ENCODE results near the gene S1PR2.
"Not testable (repeated sequence)": the region's sequence is repeated elsewhere in the genome, so short reads cannot be mapped to it uniquely, and the experiment has no call there.

Gene S1PR2

GRCh38 chr19:10184636-10185035, 46.5 kb downstream of the S1PR2 start:
- DNase-seq: no peak

DNA sequence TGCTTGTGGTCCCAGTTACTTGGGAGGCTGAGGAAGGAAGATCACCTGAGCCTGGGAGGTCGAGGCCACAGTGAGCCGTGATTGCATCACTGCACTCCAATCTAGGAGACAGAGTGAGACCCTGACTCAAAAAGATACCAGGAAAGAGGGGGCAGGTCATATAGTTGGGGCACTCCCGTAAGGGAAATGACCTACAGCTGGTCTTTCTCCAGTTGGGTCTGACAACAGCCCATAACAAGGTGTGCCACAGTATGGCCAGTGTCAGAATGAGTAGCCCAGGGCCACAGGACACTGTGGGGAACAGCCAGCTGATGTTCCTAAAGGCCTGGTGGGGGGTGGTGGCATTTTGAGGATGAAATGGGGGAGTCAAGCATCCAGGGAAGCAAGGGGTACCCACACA, 47.2 kb downstream of the S1PR2 start:
- no peak for DNase-seq

GRCh38 chr19:10182847-10183246, 48.3 kb downstream of the S1PR2 start:
- no peak for DNase-seq

DNA sequence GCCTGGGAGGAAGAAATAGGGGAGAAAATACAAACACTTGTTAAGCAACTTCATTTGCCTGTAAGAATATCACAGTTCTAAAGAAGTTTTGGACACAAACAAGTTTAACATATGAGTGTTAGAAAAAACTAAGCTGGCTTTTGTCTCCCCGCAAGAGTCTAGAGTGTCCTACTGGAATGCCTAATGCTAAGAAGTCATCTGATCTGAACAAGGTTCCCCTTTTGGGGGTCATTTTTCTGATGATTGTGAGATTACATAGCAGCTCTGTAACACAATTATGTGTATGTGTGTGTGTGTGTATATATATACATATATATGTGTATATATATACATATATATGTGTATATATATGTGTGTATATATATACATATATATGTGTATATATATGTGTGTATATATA, 49.1 kb downstream of the S1PR2 start:
- DNase-seq: no peak

GRCh38 chr19:10180459-10180858, 50.7 kb downstream of the S1PR2 start:
- no peak for DNase-seq

DNA sequence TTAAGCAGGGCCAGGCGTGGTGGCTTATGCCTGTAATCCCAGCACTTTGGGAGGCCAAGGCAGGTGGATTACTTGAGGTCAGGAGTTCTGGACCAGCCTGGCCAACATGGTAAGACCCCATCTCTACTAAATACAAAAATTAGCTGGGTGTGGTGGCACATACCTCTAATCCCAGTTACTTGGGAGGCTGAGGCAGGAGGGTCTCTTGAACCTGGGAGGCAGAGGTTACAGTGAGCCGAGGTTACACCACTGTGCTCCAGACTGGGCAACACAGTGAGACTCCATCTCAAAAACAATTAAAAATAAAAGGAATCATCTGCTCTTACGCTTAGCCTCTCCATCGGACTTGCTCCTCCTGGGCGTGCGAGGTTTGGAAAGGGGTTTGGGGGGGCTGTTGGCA, 51.1 kb downstream of the S1PR2 start:
- DNase-seq: not testable (repeated sequence)

- DNase-seq: no peak
These were observed 57.6 kb downstream of the S1PR2 start for GRCh38 chr19:10173527-10173926.
